ENCODE measurements around the gene CD79A.

The CD79A gene

DNA sequence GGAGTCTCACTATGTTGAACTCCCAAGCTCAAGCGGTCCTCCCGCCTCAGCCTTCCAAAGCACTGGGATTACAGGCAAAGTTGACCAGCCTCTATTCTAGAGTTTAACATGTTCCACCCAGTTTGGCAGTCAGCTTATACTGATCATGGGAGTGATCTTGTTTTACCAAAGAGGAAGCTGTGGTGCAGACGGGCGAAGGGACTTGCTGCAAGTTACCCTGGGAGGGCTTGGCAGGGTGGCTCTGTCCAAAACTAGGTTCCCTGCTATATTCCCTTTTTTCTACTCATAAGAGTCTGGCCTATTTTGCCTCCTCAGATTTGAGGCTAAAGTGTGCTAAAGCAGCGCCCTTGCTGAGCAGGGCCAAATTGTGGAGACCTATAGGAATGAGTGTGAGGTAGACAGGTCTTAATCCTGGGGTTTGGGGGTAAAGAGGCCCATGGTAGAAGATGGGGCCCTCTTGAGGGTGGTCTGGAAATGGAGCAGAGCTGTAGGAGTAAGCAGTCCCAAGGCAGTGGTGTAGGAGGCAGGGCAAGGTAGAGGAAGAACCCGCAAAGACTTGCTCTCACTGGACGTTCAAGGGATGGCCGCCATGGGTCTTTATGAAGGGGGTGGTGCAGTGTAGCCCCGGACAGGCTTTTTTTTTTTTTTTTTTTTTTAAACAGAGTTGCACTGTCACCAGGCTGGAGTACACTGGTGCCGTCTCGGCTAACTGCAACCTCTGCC is 13.7 kb upstream of the CD79A start:
- TF ChIP-seq, protein P1, sequence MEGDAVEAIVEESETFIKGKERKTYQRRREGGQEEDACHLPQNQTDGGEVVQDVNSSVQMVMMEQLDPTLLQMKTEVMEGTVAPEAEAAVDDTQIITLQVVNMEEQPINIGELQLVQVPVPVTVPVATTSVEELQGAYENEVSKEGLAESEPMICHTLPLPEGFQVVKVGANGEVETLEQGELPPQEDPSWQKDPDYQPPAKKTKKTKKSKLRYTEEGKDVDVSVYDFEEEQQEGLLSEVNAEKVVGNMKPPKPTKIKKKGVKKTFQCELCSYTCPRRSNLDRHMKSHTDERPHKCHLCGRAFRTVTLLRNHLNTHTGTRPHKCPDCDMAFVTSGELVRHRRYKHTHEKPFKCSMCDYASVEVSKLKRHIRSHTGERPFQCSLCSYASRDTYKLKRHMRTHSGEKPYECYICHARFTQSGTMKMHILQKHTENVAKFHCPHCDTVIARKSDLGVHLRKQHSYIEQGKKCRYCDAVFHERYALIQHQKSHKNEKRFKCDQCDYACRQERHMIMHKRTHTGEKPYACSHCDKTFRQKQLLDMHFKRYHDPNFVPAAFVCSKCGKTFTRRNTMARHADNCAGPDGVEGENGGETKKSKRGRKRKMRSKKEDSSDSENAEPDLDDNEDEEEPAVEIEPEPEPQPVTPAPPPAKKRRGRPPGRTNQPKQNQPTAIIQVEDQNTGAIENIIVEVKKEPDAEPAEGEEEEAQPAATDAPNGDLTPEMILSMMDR (IDR thresholded peaks at IDR 0.05; ENCODE audit: extremely low read depth, missing control alignments), result no peak
- DNase-seq (ENCODE audit: low spot score), result no peak

DNA sequence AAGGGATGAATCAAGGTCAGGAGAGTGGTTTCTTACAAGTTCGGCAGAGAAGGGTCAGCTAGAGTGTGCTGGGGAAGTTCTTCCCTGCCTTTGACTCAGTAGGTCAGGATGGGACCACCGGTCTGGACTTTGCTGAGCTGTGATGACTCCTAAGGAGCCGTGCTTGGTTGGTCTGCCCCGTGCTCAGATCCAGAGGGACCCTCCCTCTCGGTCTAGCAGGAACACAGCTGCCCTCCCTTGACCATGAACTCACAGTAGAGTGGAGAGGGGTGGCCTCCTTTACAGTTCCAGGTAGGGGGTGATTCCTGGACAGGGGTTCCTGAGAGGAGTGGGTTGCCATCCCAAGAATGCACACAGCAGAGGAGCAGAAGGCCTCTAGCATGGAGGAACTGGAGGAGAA is 12.7 kb upstream of the CD79A start:
- TF ChIP-seq, protein P1 (IDR thresholded peaks at IDR 0.05; ENCODE audit: extremely low read depth, missing control alignments), result no peak
- no peak for DNase-seq (ENCODE audit: low spot score)

DNA sequence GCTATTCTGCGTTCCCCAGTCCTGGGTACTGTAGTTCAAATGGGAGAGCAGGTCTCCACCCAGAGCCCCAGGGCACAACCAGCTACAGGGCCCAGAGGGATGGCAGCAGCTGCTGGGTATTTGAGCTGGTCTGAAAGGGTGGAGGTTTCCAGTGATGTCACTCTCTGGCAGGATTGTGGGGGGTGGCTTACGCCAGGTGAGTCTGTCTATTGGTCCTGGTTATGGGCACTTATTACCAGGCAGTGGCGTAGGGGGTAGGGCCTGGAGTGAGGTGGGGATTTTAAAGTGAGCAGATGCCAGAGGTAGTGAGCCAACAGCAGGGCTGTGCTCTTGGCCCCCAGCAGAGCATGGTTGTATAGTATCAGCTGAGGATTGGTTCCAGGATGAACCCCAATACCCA is 10.8 kb upstream of the CD79A start:
- no peak for DNase-seq (ENCODE audit: low spot score)

DNA sequence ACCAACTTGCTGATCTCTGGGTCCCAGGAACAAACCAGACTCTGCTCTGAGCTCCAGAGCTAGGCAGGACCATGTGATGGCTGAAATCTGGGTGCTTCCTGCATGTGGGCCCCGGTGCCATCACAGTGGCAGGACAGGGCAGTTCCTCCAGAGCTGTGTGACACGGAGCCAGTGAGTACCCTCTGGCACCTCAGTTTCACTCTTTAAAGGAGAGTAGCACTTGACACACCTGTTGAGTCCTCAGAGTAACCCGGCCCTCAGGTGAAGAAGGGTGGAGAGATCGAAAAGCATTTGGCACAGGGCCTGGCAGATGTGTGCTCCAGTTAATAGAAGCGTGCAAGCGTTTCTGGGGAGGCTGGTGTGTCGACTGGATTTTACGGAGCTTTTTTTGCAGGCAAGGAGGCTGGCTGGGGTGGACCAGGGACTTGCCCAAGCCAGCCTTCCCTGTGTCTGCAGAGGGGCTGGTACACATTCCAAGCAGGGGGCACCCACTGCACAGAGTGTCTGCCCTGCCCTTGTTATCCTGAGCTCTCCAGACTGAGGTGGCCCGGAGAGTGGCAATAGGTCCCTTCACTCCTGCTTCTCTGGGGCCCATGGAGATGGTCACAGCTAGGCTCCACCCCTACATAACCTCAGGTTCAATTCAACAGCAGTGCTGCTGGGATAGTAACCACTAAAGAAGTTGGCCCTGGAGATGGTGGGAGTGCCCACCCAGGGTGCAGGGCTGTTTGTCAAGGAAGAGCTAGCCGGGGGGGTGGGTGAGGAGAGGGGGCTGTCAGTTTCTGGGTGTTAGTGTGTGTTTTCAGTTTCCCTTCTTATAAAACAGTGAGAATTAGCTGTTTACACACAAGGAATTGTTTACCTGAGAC is 8.7 kb upstream of the CD79A start:
- DNase-seq (ENCODE audit: low spot score), result no peak
- TF ChIP-seq, protein P1 (IDR thresholded peaks at IDR 0.05; ENCODE audit: extremely low read depth, missing control alignments), result no peak

More for the DNA sequence above, 10.8 kb upstream of the CD79A start:
- TF ChIP-seq, protein P1 (IDR thresholded peaks at IDR 0.05; ENCODE audit: extremely low read depth, missing control alignments), result no peak

DNA sequence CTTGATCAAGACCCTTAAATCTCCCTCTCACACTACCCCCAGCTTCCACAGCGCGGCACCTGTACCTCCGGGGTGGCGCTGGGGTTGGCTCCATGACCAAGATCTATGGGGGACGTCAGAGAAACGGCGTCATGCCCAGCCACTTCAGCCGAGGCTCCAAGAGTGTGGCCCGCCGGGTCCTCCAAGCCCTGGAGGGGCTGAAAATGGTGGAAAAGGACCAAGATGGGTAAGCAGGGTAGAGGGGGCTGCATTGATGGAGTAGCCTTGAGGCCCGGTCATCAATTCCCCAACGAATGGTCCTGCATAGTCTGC is 8.1 kb upstream of the CD79A start:
- DNase-seq (ENCODE audit: low spot score), result no peak
- TF ChIP-seq, protein P1 (IDR thresholded peaks at IDR 0.05; ENCODE audit: extremely low read depth, missing control alignments), result no peak

DNA sequence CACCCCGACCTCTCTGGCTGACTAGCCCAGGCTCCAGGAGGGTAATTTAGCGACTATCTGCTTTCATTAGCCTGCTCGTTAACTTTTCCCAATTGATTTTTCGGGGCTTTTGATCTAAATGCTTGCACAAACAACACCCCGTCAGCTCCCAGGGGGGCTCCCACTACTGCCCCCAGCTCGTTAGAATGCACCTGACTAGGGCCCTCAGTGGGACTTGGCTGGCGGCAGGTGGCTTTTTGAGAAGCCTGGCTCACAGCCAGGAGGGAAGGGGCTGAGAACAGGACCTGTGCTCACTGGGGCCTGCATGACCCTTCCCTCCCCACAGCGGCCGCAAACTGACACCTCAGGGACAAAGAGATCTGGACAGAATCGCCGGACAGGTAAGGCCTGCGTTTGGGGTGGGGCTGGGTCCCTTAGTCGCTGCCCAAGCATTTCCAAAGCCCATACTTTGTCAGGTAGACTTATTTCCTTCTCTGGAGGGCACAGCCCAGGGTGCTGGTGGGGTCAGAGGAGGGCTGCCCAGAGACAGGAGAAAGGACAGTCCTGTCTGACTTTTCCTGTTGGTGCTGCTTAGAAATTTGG is 7.6 kb upstream of the CD79A start:
- no peak for DNase-seq (ENCODE audit: low spot score)
- TF ChIP-seq, protein P1 (IDR thresholded peaks at IDR 0.05; ENCODE audit: extremely low read depth, missing control alignments), result no peak

DNA sequence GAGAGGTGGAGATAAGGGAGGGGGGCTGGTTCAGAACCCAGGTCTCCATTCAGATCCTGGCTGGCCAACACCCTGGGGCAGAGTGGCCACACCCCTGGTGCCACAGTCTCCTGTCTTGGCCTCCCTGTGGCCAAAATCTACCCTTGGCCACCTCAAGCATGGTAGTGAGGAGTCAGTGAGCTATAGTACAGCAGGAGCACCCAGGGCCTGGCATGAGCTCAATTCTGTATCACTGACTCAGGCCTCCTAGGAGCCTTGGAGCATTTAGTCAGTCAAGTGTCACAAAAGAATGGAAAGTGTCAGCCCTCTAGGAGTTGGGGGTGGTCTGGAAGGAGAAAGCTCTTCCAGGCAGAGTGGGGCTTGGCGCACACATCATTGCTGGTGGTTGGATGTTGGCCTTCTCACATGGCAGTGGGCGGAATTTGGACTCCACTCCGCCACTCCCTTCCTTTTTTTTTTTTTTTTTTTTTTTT is 6.6 kb upstream of the CD79A start:
- no peak for DNase-seq (ENCODE audit: low spot score)
- TF ChIP-seq, protein P1 (IDR thresholded peaks at IDR 0.05; ENCODE audit: extremely low read depth, missing control alignments), result no peak
